Measurements from ENCODE around the gene TMEM178B.

The TMEM178B gene

DNA sequence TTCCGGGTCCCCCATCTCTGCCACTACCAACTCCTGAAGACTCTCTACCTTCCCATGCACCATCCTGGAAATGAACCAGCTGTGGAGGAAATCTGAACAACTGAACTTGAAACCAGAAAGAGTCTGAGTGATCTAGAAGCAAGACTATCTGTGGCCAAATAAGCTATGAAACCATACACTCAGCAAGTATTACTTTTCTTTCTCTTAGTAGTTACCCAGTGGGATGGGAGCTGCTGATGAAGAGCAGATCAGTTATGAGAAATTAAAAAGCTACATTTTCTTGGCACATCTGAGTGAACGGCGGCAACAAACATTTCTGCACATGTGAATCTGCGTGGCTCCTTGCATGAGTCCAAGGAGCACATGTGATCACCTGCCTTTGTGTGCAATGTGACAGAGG, 445.8 kb downstream of the TMEM178B start:
- DNase-seq (ENCODE audit: low read depth) = no peak
- no peak overlapping the region for H3K4me3 ChIP-seq (ENCODE audit: control insufficient read depth, low read depth, low read length)
- TF ChIP-seq, protein P1, sequence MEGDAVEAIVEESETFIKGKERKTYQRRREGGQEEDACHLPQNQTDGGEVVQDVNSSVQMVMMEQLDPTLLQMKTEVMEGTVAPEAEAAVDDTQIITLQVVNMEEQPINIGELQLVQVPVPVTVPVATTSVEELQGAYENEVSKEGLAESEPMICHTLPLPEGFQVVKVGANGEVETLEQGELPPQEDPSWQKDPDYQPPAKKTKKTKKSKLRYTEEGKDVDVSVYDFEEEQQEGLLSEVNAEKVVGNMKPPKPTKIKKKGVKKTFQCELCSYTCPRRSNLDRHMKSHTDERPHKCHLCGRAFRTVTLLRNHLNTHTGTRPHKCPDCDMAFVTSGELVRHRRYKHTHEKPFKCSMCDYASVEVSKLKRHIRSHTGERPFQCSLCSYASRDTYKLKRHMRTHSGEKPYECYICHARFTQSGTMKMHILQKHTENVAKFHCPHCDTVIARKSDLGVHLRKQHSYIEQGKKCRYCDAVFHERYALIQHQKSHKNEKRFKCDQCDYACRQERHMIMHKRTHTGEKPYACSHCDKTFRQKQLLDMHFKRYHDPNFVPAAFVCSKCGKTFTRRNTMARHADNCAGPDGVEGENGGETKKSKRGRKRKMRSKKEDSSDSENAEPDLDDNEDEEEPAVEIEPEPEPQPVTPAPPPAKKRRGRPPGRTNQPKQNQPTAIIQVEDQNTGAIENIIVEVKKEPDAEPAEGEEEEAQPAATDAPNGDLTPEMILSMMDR (conservative IDR thresholded peaks at IDR 0.05; ENCODE audit: control insufficient read depth, insufficient read depth, low read depth, low read length) = no peak

DNA sequence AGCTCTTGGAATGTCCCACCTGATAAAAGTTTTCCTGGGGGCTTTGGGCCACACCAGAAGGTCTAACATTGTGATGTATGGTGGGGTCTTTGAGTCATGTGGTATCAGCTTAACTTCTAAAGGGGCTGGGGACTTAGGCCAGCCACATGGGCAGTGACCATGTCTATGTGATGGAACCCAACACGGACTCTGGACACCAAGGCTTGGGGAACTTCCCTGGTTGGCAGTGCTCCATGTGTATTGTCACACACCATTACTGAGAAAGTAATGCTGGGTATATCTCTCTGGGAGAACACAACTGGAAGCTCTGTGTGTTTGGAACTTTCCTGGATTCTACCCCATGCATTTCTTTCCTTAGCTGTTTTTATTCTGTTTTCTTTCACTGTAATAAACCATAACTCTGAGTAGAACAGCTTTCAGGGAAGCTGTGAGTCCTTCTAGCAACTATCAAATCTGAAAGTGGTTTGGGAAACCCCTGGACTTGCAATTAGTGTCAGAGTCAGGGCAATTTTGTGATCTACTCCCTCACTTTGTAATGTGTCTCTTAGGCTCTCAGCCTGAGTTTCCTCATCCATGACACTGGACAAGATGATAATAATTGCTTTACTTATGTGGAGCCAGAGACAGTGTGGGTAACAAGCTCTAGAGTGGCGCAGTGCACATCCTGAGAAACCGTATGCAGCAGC, 448.9 kb downstream of the TMEM178B start:
- DNase-seq (ENCODE audit: low read depth) = no peak
- TF ChIP-seq, protein P1 (conservative IDR thresholded peaks at IDR 0.05; ENCODE audit: control insufficient read depth, insufficient read depth, low read depth, low read length) = no peak
- H3K4me3 ChIP-seq (ENCODE audit: control insufficient read depth, low read depth, low read length) = no peak overlapping the region

DNA sequence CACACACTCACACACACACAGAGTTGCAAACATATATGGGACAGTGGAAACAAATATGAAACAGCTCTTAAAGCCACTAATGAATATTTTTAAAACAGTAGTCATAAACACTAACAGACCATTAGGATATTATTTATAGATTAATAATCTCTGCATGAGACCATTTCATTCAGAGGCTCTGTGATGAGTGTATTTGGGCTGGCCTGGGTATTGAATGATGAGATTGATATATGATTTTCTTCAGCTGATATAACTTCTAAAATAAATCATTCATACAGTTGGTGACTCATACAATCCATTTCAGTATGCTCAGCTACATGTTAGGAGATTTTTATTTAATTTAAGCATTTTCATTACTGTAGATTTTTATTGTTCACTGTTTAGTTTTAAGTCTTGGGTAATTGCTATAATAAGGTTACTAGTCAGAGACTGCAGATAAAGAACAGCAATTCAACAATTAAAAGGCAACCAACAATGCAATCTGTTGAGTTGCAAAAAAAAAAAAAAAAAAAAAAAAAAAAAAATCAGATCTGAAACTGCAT, 452.2 kb downstream of the TMEM178B start:
- H3K4me3 ChIP-seq (ENCODE audit: control insufficient read depth, low read depth, low read length) = no peak overlapping the region
- no peak for DNase-seq (ENCODE audit: low read depth)
- TF ChIP-seq, protein P1 (conservative IDR thresholded peaks at IDR 0.05; ENCODE audit: control insufficient read depth, insufficient read depth, low read depth, low read length) = no peak

DNA sequence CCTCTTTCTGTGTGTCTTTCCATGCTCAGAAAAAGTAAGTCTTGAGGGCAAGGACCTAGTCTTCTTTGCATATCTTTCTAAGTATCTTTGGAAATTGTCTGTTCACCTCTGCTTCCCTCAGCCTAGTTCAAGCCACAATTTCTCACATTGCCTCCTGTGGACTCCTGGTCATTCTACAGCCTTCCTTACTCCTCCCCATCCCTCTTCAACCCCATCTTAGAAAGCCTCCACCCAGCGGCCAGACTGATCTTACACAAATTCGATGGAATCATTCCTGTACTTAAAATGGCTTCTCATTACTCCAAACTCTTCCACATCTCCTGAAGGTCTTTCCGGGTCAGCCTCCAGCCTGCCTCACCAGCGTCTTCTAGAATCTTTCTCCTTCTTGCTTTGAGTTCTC, 453.2 kb downstream of the TMEM178B start:
- no peak overlapping the region for H3K4me3 ChIP-seq (ENCODE audit: control insufficient read depth, low read depth, low read length)
- TF ChIP-seq, protein P1 (conservative IDR thresholded peaks at IDR 0.05; ENCODE audit: control insufficient read depth, insufficient read depth, low read depth, low read length) = no peak
- no peak for DNase-seq (ENCODE audit: low read depth)

DNA sequence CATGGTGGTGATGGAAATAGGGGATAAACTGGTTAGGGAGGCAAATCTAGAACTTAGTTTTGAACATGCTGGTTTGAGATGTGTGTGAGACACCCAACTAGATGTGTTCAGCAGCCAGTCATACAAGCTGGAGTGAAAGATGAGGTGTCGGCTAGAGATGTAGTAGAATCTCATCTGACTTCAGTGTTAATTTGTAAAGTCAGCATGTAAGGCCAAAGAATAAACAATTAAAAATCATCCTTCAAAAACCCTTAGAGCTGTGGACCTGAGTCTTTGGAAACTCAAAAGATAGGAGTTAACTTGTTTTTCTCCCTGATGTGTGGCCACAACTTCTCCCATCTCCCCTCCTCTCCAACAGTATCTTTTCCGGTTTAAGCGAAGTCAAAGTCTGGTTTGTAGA, 454.5 kb downstream of the TMEM178B start:
- TF ChIP-seq, protein P1 (conservative IDR thresholded peaks at IDR 0.05; ENCODE audit: control insufficient read depth, insufficient read depth, low read depth, low read length) = no peak
- no peak for DNase-seq (ENCODE audit: low read depth)
- H3K4me3 ChIP-seq (ENCODE audit: control insufficient read depth, low read depth, low read length) = no peak overlapping the region
